NCI-H1417 treated with DMSO at 0.1 percent for 48 hours (cell line): ENCODE data around the gene RBMS3.
"Not testable (repeated sequence)": the region's sequence is repeated elsewhere in the genome, so short reads cannot be mapped to it uniquely, and the experiment has no call there.

Experiments
- DNase-seq: peaks from one replicate; lab custom pipeline; 2025; lab: John Stamatoyannopoulos, UW

RBMS3 gene

DNA sequence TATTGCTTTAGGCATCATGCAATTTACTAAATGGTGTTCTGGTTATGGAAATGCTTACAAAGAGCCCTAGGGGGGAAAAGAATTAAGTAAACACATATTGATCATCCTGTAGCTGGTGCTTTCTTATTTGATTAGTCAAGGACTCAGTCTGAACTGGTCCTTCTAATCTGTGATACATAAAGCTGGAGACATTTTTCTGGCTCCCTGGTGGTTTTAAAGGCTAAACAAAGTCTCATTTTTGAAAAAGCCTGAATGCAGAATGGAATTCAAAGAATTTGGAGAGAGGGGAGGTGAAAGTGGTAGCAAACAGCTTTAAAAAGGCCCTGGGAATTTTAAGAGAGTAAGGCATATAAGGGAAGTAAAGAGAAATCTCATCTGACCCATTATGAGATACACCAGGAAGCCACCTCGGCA is 149.7 kb downstream of the RBMS3 start:
- no peak for DNase-seq

DNA sequence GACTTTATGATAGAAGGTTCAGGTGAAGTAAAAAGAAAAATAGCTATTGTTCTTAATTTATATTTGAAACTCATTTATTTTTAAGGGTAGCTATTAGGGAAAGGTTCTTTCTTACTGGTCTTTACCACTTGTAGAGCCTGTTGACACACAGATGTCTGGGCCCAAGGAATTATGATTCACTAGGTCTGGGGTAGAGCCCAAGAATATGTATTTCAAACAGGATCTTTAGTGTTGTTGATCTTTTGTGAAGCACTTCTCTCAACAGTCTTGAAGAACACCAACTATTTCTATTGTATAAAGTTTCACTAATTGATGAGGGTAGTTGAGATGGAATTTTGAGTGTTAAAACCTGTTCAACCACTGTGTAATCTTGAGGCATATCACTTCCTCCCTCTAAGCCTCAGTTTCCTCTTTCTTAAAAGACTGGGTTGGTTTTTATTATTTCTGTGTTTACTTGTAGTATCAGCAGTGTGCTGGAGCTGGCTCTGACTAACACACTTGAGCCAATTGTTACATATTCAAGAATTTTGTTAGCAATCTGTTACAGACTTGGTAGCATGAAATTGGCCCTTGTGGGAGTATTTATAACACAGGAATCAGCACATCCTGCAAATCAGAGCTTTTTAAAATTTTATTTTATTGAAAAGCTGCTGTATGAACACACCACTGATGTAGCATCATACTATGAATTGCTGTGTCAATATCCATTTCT is 155.9 kb downstream of the RBMS3 start:
- DNase-seq, result no peak

DNA sequence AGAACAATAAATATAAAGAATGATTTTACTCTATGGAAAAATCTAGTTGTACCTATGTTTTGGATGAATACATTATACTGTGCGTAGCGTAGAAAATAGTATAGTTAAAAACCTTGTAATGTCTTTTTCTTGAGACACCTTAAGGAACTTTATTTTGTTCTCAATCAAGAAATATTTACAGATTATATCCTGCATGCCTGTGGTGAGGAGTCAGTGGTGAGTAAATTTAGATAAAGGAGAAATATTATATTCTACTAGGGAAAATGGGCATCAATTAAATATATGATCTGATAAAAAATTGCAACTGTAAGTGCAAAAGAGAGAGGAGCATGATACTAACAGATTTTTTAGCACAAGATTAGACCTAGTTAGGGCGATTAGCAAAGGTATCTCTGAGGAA is 157.7 kb downstream of the RBMS3 start:
- no peak for DNase-seq

DNA sequence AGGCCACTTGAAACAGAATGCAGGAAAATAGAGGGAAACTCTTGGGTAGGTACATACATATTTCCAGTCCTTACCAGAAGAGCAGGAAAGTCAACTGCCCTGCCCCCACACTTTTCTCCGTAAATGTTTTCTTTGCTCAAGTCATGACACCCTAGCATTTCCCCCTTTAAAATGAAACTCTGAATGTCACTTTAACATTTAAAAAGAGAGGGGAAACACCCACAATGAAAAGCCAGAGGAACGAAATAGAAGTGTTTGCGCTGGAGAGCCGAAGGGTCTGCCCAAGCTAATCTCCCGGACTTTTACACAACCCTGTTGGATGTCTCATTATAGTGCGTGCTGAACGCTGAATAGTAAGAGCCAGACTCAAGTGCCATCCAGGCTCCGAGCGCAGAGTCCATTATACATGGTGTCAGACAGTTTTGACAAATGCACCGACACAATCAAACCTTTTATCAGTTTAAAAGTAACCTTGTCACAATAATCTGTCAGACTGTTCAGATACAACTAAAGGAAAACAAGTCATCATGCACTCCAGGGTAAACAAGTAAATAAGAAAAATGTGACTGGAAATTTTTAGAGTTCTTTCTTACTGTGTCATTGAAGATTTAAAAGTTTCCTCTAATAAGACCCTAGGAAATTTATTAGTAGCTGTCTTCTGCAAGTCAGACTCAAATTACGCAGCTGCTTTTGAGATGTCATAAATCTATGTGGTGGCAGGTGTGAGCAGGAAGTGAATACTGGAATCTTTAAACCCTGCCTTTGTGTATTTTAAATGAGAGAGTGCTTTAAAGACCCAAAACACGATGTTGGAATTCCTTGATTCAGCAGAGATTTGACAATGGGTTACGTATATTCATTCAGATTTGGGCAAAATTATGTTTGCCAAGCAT is 159.8 kb downstream of the RBMS3 start:
- no peak for DNase-seq

DNA sequence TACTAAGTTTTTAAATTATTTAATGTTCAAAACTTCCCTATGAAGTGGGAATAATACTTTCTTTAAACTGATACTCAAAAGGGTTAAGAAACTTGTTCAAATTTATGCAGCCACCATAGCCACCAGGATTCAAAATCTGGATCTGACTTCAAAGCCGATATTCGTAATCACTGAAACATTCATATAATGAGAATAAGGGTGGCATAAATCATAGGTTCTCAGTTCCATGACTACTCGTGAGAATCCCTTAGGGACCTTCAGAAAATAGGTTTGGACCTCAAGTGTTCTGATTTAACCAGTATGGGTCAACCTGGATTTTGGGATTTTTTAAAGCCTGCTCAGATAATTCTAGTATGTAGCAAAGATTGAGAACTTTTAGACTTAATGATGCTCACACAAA is 160.6 kb downstream of the RBMS3 start:
- no peak for DNase-seq

DNA sequence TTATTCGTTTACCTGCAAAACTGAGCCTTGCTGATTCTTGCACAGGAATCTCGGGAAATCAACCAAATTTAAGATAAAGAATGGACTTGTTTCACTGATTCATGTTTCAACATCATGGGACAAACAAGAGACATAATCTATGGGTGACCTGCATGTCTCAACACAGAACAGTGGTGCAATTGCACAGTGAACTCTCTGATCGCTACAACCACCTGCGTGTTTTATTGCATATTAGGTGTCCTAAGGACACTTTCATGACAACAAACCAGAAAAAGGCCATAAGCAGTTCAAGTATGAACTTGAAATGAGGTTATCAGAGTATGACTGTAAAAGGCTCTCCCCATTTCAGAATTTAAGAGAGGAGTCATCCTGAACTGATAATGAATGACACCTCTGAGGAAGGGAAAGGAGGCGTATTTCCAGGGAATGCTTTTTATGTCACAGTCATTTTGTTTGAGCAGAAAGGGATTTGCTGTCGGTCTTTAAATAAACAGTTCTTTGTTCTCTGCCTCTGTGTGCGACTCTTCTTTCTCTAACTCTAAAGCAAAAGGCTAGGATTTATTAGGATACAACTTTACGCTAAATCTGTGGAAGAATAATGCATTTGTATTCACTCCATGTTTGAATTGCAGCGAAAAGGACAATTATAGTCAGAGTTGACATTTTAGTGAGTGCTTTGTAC is 167.2 kb downstream of the RBMS3 start:
- no peak for DNase-seq

DNA sequence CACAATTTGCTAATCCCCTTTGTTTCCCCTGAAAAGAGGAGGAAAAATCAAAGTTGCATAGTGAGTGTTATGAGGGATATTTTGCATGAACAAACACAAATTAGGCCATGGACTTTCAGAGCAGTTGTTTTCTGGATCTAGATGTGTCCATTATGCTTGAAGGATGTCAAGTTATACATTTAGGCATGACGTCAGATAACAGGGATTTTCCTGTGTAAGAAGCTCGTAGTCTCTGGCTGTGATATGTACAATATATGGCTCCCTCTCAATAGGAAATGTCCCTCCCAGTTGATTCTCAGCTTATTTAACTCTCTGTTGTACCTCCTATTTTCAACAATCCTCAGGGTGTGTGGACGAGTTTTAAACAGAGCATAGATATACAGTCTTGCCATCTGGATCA is 171.0 kb downstream of the RBMS3 start:
- DNase-seq, result no peak

DNA sequence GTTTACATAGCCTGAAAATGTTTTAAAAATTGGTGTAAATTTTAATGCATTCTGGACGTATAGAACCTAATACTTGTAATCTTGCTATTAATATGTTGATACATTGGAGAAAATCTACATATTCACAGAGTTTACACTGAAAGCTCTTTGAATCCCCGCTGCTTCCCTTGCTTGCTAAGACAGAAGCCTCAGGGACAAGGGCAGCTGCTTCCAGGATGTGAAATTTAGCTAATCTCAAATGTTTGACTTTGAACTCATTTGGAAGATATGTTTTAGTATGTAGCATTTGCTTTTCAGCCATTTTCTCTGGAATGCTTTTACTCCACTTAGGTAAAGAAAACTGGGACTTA is 172.0 kb downstream of the RBMS3 start:
- no peak for DNase-seq

DNA sequence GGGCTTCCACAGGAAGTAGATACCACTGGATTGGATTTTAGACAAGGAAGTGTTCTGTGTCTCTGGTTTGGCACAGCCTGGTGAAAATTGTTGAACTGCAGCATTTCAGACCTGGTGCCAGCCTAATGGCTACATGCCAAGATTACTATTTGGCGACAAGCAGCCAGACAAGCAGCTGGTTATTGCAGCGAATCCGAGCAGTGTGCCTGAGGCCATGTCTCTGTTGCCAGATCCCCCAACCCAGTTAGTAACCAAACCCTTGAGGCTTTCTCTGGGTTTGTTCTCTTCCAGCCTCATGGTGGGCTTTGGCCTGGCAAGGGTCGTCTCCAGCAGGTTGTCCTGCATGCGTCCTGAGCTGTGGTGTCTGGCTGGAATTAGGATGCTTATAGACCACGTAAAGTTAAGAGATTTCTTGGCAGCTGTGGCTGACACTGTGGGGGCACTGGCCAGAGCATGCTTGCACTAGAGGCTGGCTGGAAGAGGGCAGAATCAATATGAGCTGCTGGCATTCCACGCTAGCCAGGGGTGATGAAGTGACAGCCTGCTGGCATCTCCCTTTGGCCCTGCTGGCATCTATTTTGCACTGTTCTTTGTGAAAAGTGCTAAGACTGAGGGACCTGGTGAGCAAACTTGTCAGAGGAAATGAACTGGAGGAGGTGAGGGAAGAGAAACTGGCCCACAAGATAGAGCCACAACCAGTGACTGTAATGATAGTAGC is 172.6 kb downstream of the RBMS3 start:
- DNase-seq, result no peak

DNA sequence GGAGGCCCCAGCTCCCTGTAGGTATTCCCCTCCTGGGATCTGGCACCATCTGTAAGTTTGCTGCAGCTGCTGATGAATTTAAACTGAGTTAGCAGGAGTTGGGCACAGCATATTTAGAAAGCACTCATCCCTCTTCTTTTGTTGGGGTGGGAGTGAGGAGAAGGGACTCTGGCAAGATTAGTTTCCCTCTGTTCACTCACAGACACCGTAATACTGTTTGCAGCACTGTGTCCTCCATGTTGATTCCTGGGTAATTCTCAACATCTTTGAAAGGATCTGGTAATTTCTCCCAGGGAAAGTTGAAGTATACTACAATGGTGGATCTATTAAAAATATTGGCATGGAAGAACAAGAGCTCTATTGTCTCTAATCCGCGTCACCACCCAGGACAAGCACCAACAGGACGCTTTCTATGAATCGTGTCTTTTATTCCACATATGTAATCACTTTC is 173.3 kb downstream of the RBMS3 start:
- no peak for DNase-seq

DNA sequence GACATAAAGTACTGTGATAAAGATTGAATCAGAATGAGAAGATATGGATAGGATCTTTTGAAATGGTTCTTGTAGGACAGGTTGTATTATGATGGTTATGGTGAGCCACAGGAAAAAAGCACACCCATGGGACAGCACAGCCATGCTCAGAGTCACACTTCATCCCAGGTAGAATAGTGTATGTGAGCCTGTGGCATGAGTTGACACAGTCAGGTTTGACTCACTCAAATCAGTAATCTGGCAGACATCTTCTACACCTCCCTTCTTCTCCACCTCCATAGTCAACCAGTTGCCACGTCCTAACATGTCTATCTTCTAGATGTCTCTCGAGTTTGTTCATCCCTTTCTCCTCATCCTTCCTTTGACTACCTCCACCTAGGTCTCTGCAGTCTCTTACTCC is 176.0 kb downstream of the RBMS3 start:
- no peak for DNase-seq

DNA sequence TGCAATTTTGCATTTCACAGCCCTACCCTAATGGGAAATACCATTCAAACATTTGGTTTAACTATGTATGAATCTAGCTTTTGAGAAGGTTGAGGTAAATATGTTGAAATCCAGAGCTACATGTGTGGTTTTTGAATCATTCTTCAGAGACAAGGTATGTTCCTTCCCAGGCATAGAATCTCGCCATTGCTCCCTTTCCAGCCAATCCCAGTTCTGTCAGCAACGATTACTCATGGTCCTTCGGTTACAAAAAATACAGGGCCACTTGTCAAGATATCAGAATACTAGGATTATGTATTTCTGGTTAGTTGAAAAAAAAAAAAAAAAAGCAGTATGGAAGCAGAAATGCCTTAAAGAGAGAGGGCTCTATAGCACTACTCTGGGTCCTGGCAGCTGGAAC is 182.4 kb downstream of the RBMS3 start:
- DNase-seq, result no peak

DNA sequence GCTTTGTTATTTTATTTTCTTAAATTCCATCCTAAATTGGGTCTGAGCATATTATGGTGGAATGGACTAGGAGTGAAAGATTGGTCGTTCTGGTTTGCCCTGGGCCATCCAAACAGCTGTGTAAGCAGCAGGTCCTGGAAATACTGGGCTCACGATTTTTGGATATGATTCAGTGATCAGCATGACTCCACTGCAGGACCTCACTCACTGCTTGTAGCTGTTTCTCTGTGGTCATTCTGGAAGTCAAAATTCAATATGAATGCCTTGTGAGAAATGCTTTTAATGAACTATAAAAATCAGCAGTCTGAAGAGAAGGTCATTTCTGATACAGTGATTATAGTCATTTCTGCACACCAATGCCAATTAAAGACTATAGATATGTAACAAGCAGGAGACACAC is 185.0 kb downstream of the RBMS3 start:
- no peak for DNase-seq

DNA sequence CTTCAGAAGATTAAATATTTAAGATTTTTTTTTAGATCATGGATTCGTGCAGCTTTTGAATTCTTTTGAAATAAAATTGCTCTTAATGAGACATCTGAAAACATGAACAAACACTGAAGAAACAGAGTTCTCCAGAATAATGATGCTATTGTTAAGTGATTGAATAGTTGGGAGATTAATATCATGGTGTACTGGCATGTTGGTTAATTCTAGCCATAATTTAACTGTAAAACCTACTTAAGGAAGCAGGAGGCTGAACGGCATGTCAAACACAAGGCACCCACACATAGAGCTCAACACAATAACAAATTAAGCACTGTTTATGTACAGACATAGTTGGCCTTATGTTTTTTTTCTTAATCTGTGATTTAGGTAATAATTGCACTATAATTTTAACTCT is 185.6 kb downstream of the RBMS3 start:
- DNase-seq, result no peak

DNA sequence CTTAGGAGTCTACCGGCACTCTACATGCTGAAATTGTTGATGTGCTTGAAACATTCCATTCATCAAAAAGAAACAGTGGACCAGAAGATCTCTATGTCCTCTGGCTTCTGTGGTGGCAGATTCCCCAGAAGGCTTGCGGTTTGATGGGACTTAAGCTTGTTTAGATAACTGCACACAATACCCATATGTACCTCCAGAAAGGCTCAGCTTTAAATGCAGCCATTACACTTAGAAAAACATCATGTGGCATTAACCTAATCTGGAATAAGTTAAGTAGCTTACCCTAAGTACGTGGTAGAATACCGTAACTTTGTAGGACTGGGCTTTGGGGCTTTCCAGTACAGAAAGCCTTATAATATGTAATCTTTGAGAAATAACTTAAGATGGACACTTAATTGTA is 187.3 kb downstream of the RBMS3 start:
- no peak for DNase-seq

DNA sequence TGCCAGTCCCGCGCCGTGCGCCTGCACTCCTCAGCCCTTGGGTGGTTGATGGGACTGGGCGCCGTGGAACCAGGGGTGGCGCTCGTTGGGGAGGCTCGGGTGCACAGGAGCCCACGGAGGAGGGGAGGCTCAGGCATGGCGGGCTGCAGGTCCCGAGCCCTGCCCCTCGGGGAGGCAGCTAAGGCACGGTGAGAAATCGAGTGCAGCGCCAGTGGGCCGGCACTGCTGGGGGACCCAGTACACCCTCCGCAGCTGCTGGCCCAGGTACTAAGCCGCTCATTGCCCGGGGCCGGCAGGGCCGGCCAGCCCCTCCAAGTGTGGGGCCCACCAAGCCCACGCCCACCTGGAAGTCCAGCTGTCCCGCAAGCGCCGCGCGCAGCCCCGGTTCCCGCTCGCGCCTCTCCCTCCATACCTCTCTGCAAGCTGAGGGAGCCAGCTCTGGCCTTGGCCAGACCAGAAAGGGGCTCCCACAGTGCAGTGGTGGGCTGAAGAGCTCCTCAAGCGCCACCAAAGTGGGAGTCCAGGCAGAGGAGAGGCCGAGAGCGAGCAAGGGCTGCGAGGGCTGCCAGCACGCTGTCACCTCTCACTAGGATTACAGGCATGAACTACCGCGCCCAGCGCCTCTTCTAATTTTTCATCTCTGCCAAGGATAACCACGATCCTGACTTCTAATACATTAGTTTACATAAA is 192.8 kb downstream of the RBMS3 start:
- not testable (repeated sequence) for DNase-seq

DNA sequence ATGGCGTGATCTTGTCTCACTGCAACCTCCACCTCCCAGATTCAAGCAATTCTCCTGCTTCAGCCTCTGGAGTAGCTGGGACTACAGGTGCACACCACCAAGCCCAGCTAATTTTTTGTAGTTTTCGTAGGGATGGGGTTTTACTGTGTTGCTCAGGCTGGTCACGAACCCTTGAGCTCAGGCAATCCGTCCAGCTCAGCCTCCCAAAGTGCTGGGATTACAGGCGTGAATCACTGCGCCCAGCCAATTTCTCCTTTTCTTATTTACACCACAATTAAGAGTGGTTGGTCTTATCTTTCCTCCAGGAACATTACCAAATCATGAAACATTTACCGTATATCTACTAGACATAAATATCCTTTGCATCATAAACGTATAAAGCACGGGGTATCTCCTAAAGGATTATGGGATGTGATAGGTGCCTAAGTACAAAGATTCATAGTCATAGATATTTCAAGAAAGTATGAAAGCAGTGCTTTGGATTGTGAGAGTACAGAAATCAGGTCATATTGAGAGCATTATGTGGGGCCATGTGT is 194.5 kb downstream of the RBMS3 start:
- DNase-seq, result no peak

DNA sequence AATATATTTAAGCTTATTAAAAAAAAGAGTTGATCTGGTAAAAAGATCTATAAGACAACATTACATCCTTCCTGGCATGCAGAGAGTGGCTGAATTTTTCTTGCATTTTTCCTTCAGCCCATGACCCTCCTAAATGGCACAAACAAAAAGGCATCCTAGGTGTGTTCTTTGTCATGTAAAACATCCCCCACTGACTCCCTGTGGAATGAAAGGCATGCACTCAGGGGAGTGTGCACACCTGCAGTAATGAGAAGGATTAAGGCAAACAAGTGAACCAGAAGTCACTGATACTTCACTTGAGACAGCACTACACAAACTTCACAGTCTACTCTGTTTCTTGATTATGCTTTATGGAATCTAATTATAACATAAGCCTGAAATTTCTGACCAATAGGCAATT is 195.0 kb downstream of the RBMS3 start:
- DNase-seq, result no peak

DNA sequence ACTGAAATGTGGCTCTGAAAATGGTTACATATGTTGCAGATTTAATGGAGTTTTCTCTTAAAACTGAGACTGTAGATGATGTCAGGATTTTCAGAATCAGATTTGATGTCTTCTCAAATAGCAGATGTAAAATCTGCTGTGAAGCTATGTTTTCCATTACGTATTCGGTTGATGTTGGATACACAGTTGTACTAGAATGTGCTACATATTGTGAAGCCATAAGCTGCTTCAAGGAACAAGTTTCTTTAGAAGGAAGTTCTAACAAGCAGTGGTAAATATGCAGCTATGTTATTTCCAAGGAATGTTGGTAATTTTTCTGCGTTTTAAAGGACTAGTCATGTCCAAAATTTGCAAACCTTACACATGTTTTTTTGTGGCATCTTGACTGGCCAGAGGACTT is 197.7 kb downstream of the RBMS3 start:
- DNase-seq, result no peak

DNA sequence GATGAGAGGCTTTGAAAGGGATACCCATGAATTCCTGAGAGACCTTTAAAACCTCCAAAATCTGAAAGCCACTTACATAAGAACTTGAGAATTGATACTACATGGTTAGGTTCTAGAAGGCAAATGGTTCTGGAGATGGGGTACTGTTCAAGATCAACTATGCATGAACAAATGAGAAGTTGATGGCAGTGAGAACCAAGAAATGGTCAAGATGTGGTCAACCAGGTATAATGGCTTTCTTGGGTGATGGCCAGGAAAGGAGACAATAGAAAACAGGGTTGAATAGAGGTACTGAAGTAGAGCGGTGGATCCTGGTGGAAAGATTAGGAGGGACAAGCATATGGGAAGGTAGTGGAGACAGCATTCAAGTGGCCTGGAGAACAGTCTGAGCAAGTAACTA is 200.4 kb downstream of the RBMS3 start:
- no peak for DNase-seq

DNA sequence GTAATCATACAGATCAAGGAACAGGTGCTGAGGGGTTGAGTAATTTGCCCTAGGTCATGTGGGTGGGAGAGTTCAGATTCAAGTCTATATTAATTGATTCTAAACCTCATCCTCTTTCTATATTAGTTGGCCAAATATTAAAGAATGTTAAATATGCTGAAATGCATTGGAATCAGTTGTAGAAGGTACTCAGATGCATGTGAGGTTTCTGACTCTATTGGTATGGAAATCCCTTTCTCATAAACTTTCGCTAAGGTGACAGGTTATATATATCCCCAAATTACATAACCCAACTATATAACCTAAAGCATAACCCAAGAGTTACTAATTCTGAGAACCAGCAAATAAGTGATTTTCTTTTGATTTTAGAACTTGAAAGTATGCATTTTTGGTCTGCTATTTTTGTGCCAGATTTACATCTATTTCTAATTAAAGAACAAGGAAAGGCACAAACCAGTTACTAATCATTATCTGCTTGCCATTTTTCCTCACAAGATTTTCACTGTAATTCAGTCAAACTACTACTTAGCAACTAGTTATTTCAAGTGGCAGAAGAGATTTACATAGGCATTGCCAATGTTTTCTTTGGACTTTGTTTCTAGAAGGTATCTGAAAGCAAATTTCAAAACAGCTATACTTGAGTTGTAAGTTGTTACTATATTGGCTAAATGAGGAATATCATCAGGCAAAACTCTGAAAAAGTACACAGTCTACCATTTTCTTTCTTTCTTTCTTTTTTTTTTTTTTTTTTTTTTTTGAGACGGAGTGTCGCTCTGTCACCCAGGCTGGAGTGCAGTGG is 201.3 kb downstream of the RBMS3 start:
- no peak for DNase-seq
